Lower lobe of right lung (tissue), 2 donors: ENCODE results near the gene WNT9B. TPM values are rescaled to one million over a fixed set of nuclear protein-coding genes. Genes with fewer than 3 reads are reported as not detected.

ENCODE experiments used
- ATAC-seq, 2 donors: fragments of 200-7000 bp; cut with Tn5 transposase; one replicate each; pipeline ENCODE4 v1.9.1; 2020 to 2022; ENCODE audit warnings: mild to moderate bottlenecking in 2 of 2, moderate library complexity in 2 of 2
- DNase-seq: peaks from one replicate; pipeline ENCODE4 v3.0.0-alpha.2; 2020
- H3K27ac ChIP-seq: fragments of 200-600 bp; one replicate; pipeline ENCODE4 v1.8.0; 2022
- H3K27me3 ChIP-seq: fragments of 200-600 bp; one replicate; pipeline ENCODE4 v1.8.0; 2022; ENCODE audit warnings: low read depth
- H3K36me3 ChIP-seq: fragments of 200-600 bp; one replicate; pipeline ENCODE4 v1.8.0; 2022; ENCODE audit warnings: mild to moderate bottlenecking
- H3K4me1 ChIP-seq: fragments of 200-600 bp; one replicate; pipeline ENCODE4 v1.8.0; 2022
- H3K4me3 ChIP-seq: fragments of 200-600 bp; one replicate; pipeline ENCODE4 v1.8.0; 2022; ENCODE audit warnings: mild to moderate bottlenecking
- H3K9me3 ChIP-seq: fragments of 200-600 bp; one replicate; pipeline ENCODE4 v1.8.0; 2022
- intact Hi-C: fragments of 100-400 bp; cut with DNase I; formaldehyde crosslinking; loops from one replicate; pipeline ENCODE4 v1.11.0; 2022
- total RNA-seq: library from RNA; stranded (reverse); fragmentation: NEBNext Ultra II Directional; extraction: Animal tissue kit (Norgen Biotek cat#: 25700); gene quantifications from one replicate; pipeline ENCODE4 v1.2.1, GENCODE V29; 2021
- TF ChIP-seq, protein P1 (sequence below): fragments of 200-600 bp; IDR thresholded peaks from one replicate; pipeline ENCODE4 v1.8.0; 2022; ENCODE audit warnings: antibody characterized with exemption, mild to moderate bottlenecking
- donor health status: DM: no; HTN: yes; CAD: no; lungs with severe emphysema.

WNT9B gene
- total RNA-seq, 1 donor from 2014 or later = 0.80 TPM

DNA sequence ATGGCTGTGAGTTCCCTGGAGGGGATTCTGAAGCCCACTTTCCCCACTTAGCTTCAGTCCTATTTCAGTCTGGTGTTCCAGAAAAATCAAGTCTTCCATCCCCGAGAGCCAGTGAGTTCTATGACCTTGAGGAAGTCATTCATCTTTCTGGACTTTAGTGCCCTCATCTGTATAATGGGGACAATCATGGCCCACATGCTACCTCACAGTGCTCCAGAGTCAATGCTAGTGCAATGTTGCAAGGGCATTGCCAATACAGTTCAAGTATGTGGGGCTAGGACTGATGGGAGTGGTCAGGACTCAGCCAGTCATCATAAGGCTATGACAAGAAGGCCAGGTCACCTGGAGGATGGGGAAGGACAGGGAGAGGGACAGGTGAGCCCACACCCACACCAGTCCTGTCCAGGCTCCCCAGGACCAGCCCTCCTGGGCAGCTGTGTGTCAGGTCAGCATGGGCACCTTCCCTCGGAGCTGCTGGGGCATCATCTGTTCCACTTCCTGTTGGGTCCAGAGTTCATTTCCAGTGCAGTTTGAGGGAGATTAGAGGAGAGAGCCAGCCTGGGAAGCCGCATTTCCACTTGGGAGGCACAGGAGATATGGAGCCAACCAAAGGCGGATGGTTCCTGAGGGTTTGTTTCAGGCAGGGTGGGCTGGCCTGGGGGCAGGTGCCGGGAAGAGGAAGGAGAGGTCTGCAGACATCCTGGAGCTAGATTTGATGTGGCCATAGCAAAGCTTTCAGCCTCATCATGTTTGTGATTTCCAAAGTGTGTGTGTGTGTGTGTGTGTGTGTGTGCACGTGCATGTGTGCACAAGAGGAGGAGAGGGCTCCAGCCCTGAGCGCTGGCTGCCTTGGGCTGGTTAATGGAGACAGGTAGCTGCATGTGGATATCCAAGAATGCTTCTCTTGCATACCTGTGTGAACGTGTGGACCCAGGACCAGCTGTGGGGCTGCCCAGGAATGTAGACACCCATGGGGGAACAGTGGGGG lies 3.9 kb upstream of the WNT9B start:
- no peak for DNase-seq
- Histone ChIP-seq H3K4me1 (peaks cover 8% of the 10 kb centered on the region), H3K9me3 (peaks cover 14% of the 10 kb centered on the region), H3K4me3 (no peak overlapping the region), H3K36me3 (no peaks in the 10 kb centered on the region), H3K27ac (no peak overlapping the region), H3K27me3 (peaks cover 49% of the 10 kb centered on the region)
- intact Hi-C loops = no loop called here
- TF ChIP-seq, protein P1, sequence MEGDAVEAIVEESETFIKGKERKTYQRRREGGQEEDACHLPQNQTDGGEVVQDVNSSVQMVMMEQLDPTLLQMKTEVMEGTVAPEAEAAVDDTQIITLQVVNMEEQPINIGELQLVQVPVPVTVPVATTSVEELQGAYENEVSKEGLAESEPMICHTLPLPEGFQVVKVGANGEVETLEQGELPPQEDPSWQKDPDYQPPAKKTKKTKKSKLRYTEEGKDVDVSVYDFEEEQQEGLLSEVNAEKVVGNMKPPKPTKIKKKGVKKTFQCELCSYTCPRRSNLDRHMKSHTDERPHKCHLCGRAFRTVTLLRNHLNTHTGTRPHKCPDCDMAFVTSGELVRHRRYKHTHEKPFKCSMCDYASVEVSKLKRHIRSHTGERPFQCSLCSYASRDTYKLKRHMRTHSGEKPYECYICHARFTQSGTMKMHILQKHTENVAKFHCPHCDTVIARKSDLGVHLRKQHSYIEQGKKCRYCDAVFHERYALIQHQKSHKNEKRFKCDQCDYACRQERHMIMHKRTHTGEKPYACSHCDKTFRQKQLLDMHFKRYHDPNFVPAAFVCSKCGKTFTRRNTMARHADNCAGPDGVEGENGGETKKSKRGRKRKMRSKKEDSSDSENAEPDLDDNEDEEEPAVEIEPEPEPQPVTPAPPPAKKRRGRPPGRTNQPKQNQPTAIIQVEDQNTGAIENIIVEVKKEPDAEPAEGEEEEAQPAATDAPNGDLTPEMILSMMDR = no peak
- ATAC-seq = no peak

DNA sequence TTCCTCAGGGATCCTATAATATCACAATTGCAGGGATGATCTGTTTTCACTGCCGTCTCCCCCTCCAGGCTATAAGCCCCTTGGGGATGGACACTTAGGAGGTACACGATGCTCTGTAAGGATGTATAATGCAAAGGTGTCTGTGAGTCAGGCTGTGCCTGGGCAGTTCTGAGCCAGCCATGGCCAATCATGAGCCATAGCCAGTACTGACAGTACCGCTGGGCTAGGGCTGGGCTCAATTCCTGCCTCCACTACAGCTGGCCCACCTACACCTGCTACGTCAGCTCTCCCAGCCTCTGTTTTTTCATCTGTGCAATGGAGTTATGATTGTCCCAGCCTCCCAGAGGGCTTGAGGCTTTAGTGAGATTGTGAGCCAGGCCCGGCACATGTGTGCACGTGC lies 2.8 kb upstream of the WNT9B start:
- no peaks in the 10 kb centered on the region for H3K36me3 ChIP-seq
- no peak overlapping the region for H3K4me3 ChIP-seq
- DNase-seq (no peak), ATAC-seq (no peak)
- peaks cover 55% of the 10 kb centered on the region for H3K27me3 ChIP-seq
- TF ChIP-seq, protein P1 = no peak
- H3K27ac ChIP-seq = no peak overlapping the region
- intact Hi-C loops = no loop called here
- peaks cover 8% of the 10 kb centered on the region for H3K4me1 ChIP-seq
- peaks cover 4% of the 10 kb centered on the region for H3K9me3 ChIP-seq

DNA sequence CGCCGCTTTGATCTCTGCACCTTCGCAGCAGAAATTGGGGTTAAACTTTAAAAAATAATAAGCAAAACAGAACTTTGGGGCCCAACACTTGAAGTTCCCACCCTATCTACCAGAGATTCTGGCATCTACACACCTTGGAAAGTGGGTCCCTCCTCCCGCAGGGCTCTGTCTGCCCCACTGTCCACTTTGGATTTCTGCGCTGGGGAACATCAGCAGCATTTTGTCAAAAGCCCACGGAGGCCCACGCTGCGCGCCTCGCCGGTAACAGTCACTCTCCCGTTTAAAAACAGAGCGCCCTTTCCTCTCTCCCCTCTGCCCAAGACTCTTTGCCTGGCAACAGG lies 725 bp upstream of the WNT9B start:
- H3K27me3 ChIP-seq = peaks cover 65% of the 10 kb centered on the region
- H3K4me3 ChIP-seq = no peak overlapping the region

DNA sequence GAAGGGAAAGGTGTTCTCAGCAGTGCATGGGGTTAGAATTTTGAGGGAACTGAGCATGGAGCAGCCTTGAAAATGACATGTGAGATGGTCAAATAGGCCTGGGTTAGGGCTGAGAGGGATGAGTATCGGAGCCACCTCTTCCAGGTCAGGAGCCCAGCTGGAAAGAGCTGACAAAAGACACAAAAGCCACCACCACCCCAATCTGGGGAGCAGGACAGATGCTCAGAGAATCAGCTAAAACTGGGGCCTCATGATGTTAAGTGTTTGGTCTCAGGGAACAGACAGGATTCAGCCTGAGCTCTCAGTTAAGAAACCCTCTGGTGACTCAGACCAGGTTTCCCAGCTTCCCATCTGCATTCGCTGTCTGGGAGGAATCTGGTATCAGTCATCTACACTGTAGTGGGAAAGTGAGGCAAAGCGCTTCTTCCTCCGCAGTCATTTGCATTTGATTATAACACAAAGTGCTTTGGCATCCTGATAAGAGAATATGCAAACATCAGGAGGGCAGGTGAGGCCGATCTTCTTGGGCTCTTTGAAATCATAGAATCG lies 2.6 kb downstream of the WNT9B start:
- Histone ChIP-seq H3K27me3 (peaks cover 51% of the 10 kb centered on the region), H3K36me3 (no peaks in the 10 kb centered on the region), H3K9me3 (no peaks in the 10 kb centered on the region), H3K4me1 (peaks cover 8% of the 10 kb centered on the region), H3K4me3 (no peak overlapping the region), H3K27ac (no peak overlapping the region)
- no peak for ATAC-seq
- no peak for DNase-seq
- TF ChIP-seq, protein P1 = no peak
- intact Hi-C loops = no loop called here

More for the DNA sequence above, 725 bp upstream of the WNT9B start:
- Histone ChIP-seq H3K27ac (no peak overlapping the region), H3K9me3 (no peaks in the 10 kb centered on the region), H3K4me1 (peaks cover 8% of the 10 kb centered on the region), H3K36me3 (no peaks in the 10 kb centered on the region)
- DNase-seq (no peak), ATAC-seq (no peak)
- TF ChIP-seq, protein P1 = no peak
- intact Hi-C loops = no loop called here

DNA sequence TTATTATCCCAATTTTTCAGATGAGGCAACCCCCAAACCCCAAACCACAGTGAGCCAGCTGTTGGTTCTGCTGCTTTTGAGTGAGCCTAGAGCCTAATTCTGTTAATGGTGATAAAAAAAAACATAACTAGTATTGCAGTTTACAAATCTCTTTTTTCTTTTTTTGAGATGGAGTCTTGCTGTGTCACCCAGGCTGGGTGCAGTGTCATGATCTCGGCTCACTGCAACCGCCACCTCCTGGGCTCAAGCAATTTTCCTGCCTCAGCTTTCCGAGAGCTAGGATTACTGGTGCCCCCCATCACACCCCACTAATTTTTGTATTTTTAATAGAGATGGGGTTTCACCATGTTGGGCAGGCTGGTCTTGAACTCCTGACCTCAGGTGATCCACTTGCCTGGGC lies 3.1 kb downstream of the WNT9B start:
- H3K27ac ChIP-seq = no peak overlapping the region
- no peaks in the 10 kb centered on the region for H3K36me3 ChIP-seq
- H3K9me3 ChIP-seq = no peaks in the 10 kb centered on the region
- no peak overlapping the region for H3K4me3 ChIP-seq
- ATAC-seq (no peak), DNase-seq (no peak)
- H3K4me1 ChIP-seq = peaks cover 8% of the 10 kb centered on the region
- TF ChIP-seq, protein P1 = no peak
- H3K27me3 ChIP-seq = peaks cover 46% of the 10 kb centered on the region
- intact Hi-C loops = no loop called here
